GM13976 (cell line): ENCODE results near the gene COP1.

ENCODE experiments used
- DNase-seq: peaks from one replicate; pipeline ENCODE4 v3.0.0; 2012; ENCODE audit warnings: low spot score
- in situ Hi-C: fragments of 300-500 bp; cut with MboI; formaldehyde crosslinking; loops from one replicate; pipeline ENCODE4 v1.12.0; 2022; ENCODE audit warnings: low sequenced_read_pairs, mixed read lengths, inconsistent platforms; ENCODE audit not compliant: unreplicated experiment
- TF ChIP-seq, protein P1 (sequence below): IDR thresholded peaks from 2 replicates; pipeline ENCODE4 v1.5.1; 2012; ENCODE audit warnings: borderline replicate concordance, mild to moderate bottlenecking; ENCODE audit not compliant: insufficient read depth; ENCODE audit errors: extremely low read depth, missing control alignments, control extremely low read depth

The COP1 gene

DNA sequence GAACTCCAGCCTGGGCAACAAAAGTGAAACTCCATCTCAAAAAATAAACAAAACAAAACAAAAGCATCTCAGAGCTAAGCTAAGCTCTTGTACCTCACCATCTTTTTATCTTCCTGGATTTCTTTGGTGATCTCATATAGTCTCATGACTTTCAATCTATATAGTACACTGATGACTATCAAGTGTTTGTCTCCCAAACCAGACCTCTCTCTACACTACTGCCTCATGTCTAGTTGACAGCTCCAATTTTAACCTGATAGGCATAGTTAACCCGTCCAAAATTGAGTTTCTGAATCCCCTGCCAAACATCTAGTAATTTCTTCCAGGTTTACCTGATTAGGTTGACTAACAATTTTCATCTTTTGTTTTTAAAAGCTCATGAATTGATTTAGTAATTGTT lies 151.7 kb downstream of the COP1 start:
- in situ Hi-C loops: no loop called here
- DNase-seq: no peak
- TF ChIP-seq, protein P1, sequence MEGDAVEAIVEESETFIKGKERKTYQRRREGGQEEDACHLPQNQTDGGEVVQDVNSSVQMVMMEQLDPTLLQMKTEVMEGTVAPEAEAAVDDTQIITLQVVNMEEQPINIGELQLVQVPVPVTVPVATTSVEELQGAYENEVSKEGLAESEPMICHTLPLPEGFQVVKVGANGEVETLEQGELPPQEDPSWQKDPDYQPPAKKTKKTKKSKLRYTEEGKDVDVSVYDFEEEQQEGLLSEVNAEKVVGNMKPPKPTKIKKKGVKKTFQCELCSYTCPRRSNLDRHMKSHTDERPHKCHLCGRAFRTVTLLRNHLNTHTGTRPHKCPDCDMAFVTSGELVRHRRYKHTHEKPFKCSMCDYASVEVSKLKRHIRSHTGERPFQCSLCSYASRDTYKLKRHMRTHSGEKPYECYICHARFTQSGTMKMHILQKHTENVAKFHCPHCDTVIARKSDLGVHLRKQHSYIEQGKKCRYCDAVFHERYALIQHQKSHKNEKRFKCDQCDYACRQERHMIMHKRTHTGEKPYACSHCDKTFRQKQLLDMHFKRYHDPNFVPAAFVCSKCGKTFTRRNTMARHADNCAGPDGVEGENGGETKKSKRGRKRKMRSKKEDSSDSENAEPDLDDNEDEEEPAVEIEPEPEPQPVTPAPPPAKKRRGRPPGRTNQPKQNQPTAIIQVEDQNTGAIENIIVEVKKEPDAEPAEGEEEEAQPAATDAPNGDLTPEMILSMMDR: no peak

DNA sequence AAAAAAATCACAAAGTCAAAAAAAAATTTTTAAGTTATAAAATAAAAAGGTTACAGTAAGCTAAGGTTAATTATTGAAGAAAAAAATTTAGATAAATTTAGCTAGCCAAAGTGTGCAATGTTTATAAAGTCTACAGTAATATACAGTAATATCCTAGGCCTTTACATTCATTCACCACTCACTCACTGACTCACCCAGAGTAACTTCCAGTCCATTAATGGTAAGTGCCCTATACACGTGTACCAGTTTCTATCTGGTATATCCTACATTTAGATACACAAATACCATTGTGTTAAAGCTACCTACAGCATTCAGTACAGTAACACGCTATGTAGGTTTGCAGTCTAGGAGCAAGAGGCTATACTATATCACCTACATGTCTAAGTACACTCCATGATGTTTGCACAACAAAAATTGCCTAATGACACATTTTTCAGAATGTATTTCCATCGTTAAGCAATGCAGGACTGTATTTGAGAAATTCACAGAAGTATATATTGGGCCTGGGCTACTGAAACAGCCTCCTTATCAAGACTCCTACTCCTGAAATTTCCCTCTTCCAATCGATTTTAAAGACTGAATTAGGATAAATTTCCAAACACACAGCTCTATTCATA lies 155.1 kb downstream of the COP1 start:
- in situ Hi-C loops: no loop called here
- no peak for DNase-seq

DNA sequence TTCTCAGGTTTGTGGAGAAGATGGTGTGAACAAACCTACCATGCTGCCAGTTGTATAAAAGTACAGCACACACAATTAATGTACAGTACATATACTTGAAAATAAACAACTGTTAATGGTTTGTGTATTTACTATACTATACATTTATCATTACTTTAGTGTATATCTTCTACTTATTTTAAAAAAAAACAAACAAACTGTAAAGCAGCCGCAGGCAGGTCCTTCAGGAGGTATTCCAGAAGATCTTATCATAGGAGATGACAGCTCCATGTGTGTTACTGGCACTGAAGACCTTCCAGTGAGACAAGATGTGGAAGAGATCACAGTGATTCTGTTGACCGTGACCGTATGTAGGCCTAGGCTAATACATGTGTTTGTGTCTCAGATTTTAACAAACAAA lies 155.7 kb downstream of the COP1 start:
- TF ChIP-seq, protein P1: no peak
- in situ Hi-C loops: no loop called here
- no peak for DNase-seq

More for the DNA sequence above, 155.1 kb downstream of the COP1 start:
- TF ChIP-seq, protein P1: no peak

DNA sequence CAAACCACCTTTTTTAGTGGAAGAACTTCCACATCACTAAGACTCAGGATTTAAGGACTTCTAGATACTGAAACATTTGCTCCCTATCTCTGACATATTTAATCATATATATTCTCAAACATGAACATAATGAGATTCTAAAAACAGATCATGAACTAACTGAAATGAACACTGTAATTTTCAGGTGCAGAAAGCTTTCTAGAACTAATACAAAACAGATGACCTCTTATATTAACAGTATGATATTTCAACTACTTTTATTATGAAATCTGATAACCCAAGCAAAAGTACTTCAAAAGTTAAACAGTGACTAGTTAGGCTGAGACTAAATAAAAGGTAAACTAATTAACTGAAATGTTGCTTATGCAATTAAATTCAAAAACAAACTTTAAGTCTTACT lies 157.5 kb downstream of the COP1 start:
- in situ Hi-C loops: no loop called here
- TF ChIP-seq, protein P1: no peak
- DNase-seq: no peak

DNA sequence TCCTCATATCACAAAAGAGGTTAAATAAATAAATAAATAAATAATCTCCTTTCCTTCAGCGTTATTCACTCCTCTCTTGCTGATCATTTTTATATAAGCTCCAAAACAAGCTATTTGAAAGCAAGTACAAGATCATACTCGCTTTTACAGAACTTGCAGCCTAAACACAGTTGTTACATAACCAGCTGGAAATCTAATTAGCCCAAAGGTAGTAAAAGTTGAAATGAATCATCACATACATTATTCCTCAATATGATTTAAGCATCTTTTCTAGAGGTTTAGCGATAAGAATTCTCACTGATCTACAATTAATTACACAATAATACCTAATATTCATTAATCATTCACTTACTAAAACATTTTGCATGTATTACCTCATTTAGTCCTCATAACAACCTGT lies 160.2 kb downstream of the COP1 start:
- in situ Hi-C loops: no loop called here
- TF ChIP-seq, protein P1: no peak
- DNase-seq: no peak

DNA sequence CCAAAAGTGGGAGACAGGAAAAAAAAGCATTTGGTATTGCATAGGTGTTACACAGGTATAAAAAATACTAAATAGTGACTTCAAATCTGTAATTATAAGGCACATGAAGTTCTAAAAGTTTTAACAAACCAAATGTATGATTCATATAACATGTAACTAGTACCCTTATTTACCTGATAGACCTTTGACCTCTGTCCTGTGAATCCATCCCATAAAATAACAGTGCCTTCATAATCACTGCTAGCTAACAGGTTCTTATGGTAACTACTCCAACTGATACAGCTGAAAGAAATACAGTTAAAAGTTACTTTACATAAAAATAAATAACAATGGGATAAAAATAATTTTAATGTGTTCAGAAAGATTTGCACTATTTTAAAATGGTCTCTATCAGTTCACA lies 163.5 kb downstream of the COP1 start:
- in situ Hi-C loops: no loop called here
- TF ChIP-seq, protein P1: no peak
- no peak for DNase-seq
